ENCODE data around the gene SAAL1.
A peak's percentile ranks its signal among the peaks of the same experiment; 100 is the strongest.
"Not testable (repeated sequence)": the region's sequence is repeated elsewhere in the genome, so short reads cannot be mapped to it uniquely, and the experiment has no call there.

Gene SAAL1, protein sequence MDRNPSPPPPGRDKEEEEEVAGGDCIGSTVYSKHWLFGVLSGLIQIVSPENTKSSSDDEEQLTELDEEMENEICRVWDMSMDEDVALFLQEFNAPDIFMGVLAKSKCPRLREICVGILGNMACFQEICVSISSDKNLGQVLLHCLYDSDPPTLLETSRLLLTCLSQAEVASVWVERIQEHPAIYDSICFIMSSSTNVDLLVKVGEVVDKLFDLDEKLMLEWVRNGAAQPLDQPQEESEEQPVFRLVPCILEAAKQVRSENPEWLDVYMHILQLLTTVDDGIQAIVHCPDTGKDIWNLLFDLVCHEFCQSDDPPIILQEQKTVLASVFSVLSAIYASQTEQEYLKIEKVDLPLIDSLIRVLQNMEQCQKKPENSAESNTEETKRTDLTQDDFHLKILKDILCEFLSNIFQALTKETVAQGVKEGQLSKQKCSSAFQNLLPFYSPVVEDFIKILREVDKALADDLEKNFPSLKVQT

DNA sequence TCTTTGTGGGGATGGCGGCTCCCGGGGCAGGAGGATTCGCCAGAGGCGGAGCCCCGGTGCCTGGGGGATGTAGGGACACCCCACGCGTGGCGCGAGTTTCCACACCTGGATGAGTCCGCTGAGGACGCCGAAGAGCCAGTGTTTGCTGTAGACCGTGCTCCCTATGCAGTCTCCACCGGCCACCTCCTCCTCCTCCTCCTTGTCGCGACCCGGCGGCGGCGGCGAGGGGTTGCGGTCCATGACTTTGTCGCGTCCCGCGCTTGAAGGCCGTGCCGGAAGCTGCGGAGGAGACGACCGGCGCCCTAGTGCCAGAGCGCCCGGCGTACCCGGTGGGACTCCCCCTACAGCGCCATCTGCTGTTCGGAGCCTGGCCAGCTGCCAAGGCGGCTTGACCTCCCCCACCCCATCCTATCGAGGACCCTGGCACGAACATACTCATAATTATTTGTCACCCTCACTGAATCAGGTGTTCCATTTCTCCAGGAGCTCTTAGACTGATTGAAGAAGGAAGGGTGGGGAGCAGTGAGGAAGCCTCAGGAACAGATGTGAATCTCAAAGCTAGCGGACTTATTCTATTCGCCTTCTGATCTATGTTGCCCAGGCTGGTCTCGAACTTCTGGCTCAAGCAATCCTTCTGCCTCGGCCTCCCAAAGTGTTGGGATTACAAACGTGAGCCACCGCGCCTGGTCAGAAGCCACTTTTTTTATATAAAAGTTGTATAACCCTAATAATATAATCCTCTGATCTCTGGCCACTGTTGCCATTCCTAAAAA lies at the start of gene SAAL1:
Gene SAAL1, minus strand, starts transcription at position 281 of the 773 bp plus-strand sequence. Its CDS starts 41 bp downstream, at position 240.
- DNase-seq: peak; percentile 89

GRCh38 chr11:18151581-18151980 lies 45.7 kb upstream of the SAAL1 start:
- no peak for DNase-seq

GRCh38 chr11:18145837-18146236 lies 40.0 kb upstream of the SAAL1 start:
- DNase-seq: no peak

DNA sequence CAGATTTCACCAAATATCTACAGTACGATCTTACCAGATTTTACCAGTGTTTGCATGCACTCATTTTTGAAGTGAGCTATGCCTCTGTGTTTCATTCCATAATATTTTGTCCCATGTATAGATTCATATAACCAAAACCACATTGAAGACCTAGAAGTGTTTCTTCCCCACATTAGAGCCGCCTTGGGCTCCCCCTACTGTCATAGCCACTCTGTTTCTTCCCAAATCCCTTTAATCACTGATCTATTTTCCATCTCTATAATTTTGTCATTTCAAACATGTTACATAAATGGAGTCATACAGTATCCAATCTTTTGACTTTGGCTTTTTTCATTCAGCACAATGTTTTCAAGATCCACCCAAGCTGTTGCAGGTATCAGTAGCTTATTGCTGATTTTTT lies 39.1 kb upstream of the SAAL1 start:
- DNase-seq: no peak

GRCh38 chr11:18144243-18144642 lies 38.4 kb upstream of the SAAL1 start:
- no peak for DNase-seq

DNA sequence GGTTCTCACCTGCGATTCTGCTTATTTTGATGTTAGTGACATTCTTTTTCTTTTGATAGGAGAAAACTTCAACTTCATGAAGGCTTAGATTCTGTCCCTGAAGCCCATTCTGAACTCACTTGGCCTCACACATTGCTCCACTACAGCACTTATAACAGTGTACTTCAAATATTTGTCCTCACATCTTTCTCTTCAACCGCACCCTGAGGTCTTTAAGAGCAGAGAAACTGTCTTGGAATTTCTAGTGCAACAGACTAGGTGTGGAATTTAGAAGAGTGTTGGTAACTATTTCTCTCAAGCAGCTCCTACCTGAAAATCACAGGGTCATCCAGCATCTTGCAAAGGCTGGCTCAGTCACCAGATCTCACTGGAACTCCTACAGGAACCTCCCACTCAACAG lies 34.3 kb upstream of the SAAL1 start:
- no peak for DNase-seq

GRCh38 chr11:18137186-18137800 lies 31.4 kb upstream of the SAAL1 start:
- no peak for DNase-seq

DNA sequence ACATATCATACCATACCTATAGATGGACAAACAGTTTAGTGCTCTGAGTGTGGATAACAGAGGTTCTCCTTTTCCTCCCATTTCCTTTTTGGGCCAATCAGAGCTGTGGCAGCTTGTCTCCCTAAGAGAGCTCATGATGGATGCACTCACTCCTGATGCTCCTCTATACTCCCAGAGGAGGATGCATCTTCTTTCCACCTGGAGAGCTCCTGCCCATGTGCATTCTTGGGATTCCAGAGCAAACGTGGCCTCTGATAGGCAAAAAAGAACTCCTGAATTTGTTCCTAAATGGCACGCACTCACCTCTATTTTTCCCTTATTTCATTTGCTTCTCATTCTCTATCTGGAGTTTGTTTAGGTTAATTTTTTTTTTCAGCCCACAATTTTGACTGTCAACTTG lies 29.4 kb upstream of the SAAL1 start:
- DNase-seq: no peak

GRCh38 chr11:18132341-18132740 lies 26.5 kb upstream of the SAAL1 start, which contains the start of gene MRGPRX3:
TSS of gene MRGPRX3 (plus strand) at chr11:18132571. CDS start at chr11:18137203, 4,632 bp downstream.
- DNase-seq: no peak

DNA sequence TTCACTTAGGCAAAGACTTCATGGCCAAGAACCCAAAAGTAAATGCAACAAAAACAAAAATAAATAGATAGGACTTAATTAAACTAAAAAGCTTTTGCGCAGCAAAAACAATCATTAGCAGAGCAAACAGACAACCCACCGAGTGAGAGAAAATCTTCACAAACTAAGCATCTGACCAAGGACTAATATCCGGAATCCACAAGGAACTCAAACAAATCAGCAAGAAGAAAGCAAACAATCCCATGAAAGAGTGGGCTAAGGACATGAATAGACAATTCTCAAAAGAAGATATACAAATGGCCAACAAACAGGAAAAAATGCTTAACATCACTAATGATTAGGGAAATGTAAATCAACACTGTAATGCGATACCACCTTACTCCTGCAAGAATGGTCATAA lies 25.2 kb upstream of the SAAL1 start:
- not testable (repeated sequence) for DNase-seq

- DNase-seq: not testable (repeated sequence)
These were observed 15.5 kb upstream of the SAAL1 start for GRCh38 chr11:18121331-18121828.

DNA sequence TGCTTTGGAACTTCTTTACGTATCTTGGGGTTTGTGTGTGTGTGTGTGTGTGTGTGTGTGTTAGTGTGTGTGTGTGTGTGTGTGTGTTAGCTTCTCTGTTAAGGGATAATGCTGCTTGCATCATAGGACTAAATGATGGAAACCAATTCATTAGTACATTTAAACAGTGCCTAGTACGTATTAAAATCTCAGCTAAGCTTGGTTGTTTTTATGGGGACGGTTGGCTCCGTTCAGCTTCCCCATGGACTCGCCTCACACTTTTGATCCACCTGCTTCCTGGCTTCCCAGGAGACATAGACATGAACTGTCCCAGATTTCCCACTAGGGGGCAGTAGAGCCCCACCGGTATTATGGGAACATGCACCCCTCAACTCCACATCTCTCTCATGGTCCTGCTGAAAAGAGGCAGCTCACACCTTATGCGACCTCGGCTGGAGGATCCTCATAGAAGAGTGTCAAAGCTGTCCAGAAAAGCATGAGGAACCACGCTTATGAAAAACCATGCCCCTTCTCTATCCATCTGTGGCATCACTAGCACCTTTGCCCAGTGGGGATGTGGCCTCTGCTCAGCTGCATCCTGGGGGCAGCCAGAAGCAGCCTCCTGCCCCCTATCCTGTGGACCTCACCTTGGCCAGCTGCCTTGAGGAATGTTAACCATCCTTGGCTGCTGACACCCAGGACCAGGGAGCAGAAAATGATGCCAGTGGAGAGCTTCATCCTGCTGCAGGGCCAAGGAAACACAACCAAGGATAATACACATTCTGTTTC lies 9.7 kb upstream of the SAAL1 start:
- DNase-seq: peak; percentile 72

GRCh38 chr11:18111005-18111404 lies 5.1 kb upstream of the SAAL1 start:
- DNase-seq: no peak

DNA sequence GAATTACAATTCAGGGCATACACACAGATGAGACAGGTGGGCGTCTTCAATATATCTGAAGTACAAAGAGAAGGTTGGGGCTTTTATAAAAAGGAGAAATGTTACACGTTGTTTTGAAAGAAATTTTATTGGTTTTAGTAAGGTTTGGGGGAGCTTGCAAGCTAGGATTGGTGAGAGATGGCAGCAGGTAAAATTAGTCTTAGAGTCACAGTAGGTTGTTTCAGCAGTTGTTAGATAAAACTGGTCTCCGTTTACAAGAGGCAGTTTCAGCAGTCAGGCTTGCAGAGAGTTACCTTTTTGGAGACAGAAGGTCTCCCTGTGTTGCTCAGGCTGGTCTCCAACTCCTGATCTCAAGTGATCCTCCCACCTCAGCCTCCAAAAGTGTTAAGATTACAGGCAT lies 2.4 kb upstream of the SAAL1 start:
- no peak for DNase-seq

DNA sequence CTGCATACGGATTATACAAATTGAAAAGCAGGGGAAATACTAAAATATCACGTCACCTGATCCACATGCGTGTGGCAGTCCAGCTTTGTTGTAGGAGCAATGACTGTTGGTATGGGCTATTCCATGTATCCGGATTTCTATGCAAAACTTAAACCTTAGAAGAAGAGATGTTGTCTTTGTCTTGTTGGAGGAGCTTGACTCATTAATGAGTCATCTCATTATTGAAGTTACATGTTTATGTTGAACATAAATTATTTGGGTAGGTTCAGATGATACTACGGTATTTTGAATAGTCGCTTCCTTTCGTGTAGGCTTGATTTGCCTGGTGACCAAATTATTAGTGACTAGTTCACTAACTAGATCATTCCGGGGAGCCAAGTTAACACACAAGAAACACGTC lies 806 bp upstream of the SAAL1 start:
- no peak for DNase-seq

DNA sequence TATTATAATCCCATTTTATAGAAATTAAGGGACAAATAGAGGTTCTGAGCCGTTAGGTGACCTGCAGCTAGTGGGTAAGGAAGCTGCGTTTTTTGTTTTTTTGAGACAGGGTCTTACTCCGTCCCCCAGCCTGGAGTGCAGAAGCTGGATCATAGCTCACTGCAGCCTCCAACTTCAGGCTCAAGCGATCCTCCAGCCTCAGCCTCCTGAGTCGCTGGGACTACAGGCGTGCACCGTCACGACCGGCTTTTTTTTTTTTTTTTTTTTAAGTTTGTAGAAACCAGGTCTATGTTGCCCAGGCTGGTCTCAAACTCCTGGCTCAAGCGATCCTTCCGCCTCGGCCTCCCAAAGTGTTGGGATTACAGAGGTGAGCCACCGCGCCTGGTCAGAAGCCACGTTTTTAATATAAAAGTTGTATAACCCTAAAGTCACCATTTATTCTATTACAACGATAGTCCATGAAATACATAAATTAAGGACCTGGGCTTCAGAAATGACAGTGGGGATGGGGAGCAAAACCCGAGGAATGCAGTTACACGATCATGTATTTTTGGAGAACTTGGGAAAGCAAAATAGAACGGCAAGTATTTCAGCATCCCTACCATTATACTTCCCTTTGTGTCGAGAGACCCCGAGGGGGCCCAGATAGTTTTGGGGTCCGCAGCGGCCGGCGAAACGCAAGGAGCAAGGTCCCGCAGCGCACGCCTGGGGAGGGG lies 638 bp downstream of the SAAL1 start:
- DNase-seq: no peak

DNA sequence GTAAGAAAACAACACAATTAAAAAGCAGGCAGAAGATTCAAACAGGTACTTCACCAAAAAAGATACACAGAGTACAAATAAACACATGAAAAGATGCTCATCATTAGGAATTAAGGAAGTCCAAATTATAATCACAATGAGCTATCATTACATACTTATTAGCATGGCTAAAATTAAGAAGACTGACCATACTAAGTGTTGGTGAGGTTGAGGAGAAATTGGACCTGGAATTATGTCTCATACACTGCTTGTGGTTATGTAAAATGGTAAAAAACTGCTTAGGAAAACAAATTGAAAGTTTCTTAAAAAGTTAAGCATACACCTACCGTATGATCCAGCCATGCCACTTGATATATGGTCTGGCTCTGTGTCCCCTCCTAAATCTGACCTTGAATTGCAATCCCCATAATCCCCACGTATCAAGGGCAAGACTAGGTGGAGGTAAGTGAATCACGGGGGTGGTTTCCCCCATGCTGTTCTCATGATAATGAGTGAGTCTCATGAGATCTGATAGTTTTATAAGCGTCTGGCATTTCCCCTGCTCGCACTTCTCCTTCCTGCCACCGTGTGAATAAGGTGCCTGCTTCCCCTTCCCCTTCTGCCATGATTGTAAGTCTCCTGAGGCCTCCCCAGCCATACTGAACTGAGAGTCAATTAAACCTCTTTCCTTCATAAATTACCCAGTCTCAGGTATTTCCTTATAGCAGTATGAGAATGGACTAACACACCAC lies 4.8 kb downstream of the SAAL1 start:
- DNase-seq: no peak

GRCh38 chr11:18093959-18094358 lies 11.9 kb downstream of the SAAL1 start:
- no peak for DNase-seq

DNA sequence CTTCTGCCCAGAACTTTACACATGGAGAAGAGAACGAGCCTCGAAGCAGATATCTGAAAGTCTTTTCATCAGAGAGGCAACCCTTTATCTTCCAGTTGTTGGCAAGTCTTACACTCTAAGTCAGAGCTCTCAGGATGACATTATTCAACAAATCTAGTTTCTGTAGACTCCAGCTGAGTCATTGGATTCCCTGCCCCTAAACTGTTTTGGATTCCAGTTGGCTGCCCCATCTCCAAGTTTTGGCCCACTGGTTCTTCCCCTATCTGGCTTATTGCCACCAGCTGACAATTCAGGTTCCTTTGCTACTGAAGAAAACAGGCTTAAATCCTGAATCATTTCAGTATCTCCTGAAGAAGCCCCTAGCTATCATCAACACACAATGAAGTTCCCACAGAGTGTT lies 14.2 kb downstream of the SAAL1 start:
- DNase-seq: no peak

DNA sequence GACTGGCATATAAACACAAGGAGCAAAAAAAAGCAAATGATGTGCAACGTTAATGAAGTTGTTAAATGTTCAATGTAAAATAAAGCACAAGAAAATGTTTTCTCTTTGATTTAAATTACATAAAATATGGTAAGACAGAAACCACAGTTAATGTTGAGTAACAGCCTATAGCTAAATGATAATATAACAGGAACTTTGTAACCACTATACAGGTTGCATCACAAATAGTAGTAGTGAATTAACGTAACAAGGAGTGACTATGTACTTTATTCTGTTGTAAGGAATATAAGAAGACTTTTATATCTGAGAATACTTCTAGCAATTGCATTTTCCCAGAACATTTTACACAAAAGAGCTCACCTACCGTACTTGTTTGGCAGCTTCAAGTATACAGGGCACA lies 16.9 kb downstream of the SAAL1 start:
- DNase-seq: no peak

DNA sequence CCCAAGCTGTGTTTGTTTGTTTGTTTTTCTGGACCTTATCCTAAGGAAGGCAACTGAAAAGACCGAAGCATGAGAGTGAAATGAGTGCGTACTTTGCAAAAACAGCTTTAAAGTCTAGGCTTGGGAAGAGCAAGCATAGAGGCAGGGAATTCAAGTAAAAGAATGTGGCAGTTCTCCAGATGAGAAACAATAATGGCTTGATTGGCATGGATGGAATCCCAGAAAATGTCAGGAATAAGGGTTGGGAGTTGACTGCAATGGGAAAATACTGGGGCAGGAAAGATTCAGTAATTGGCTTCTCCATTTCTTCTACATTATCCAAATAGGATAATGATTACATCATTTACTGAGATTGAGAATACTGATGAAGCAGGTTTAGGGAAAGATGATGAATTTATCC lies 17.5 kb downstream of the SAAL1 start:
- DNase-seq: no peak
